PC-3 (cell line): Measurements from ENCODE around the gene SEMG1. TPM values are rescaled to one million over a fixed set of nuclear protein-coding genes. Genes with fewer than 3 reads are reported as not detected.

ENCODE experiments used
- ATAC-seq: fragments of 200-7000 bp; cut with Tn5 transposase; 2 replicates; pipeline ENCODE4 v1.9.1; 2020; ENCODE audit warnings: mild to moderate bottlenecking, moderate library complexity
- BruUV-seq: library from RNA; stranded (reverse); fragments of 400-500 nt; replicated peaks from 2 replicates; lab custom pipeline; 2021; lab: Mats Ljungman, UMichigan
- CTCF ChIA-PET: fragments of 300-600 bp; sonication (Branson Sonifier 250); formaldehyde crosslinking; loops from one replicate; lab custom pipeline; 2022; ENCODE audit warnings: antibody characterized with exemption; lab: Charles Lee
- POLR2A ChIA-PET: fragments of 300-600 bp; sonication (Branson Sonifier 250); formaldehyde crosslinking; loops from one replicate; lab custom pipeline; 2022; ENCODE audit warnings: antibody characterized with exemption; ENCODE audit not compliant: unreplicated experiment; lab: Charles Lee
- DNase-seq: peaks from one replicate; pipeline ENCODE4 v3.0.0-alpha.2; 2015
- H2AFZ ChIP-seq: fragments of 300-600 bp; sonication (generic); 2 replicates; pipeline ENCODE4 v1.6.0; 2016; ENCODE audit warnings: antibody characterized with exemption, low read length
- H3F3A ChIP-seq: fragments of 300-600 bp; sonication (generic); one replicate; pipeline ENCODE4 v1.6.0; 2017; ENCODE audit warnings: antibody characterized with exemption, low read length, control low read depth, mild to moderate bottlenecking; ENCODE audit not compliant: unreplicated experiment
- H3K27ac ChIP-seq: fragments of 300-600 bp; sonication (generic); 2 replicates; pipeline ENCODE4 v1.5.1; 2016; ENCODE audit warnings: mild to moderate bottlenecking, low read length
- H3K27me3 ChIP-seq: fragments of 300-600 bp; sonication (generic); 2 replicates; pipeline ENCODE4 v1.6.1; 2016; ENCODE audit warnings: low read length, mixed read lengths
- H3K36me3 ChIP-seq: fragments of 300-600 bp; sonication (generic); 2 replicates; pipeline ENCODE4 v1.6.1; 2016; ENCODE audit warnings: low read depth, mixed run types, low read length, mixed read lengths
- H3K4me1 ChIP-seq: fragments of 300-600 bp; sonication (generic); 2 replicates; pipeline ENCODE4 v1.5.1; 2016; ENCODE audit warnings: low read length; ENCODE audit not compliant: insufficient read depth
- H3K4me2 ChIP-seq: fragments of 300-600 bp; sonication (generic); 2 replicates; pipeline ENCODE4 v1.6.0; 2016; ENCODE audit warnings: low read length
- H3K4me3 ChIP-seq: fragments of 300-600 bp; sonication (generic); 2 replicates; pipeline ENCODE4 v1.5.1; 2016; ENCODE audit warnings: mild to moderate bottlenecking, low read length, mixed read lengths
- H3K79me2 ChIP-seq: fragments of 300-600 bp; sonication (generic); 2 replicates; pipeline ENCODE4 v1.6.1; 2017; ENCODE audit warnings: low read length, mixed read lengths
- H3K9ac ChIP-seq: fragments of 300-600 bp; sonication (generic); 2 replicates; pipeline ENCODE4 v1.6.0; 2016; ENCODE audit warnings: mild to moderate bottlenecking, low read length
- H3K9me2 ChIP-seq: fragments of 300-600 bp; sonication (generic); replicated peaks from 2 replicates; pipeline ENCODE4 v1.6.1; 2016; ENCODE audit warnings: mixed run types, low read length, mixed read lengths
- H3K9me3 ChIP-seq: fragments of 300-600 bp; sonication (generic); 2 replicates; pipeline ENCODE4 v1.6.1; 2016; ENCODE audit warnings: low read length, mixed read lengths
- H4K20me1 ChIP-seq: fragments of 300-600 bp; sonication (generic); 2 replicates; pipeline ENCODE4 v1.6.1; 2016; ENCODE audit warnings: low read length, mixed read lengths
- CTCF ChIP-seq: fragments of 300-600 bp; sonication (generic); conservative IDR thresholded peaks from 2 replicates; pipeline ENCODE4 v1.5.1; 2017; ENCODE audit warnings: antibody characterized with exemption, low read depth, mild to moderate bottlenecking, low read length
- EZH2 ChIP-seq: fragments of 300-600 bp; sonication (generic); IDR thresholded peaks from one replicate; pipeline ENCODE4 v1.6.1; 2017; ENCODE audit warnings: antibody characterized with exemption, mild to moderate bottlenecking, low read length; ENCODE audit not compliant: unreplicated experiment
- EZH2phosphoT487 ChIP-seq: fragments of 300-600 bp; sonication (generic); IDR thresholded peaks from 2 replicates; pipeline ENCODE4 v1.6.1; 2018; ENCODE audit warnings: mild to moderate bottlenecking, antibody characterized with exemption, low read length, borderline replicate concordance
- intact Hi-C: fragments of 100-400 bp; cut with micrococcal nuclease; formaldehyde crosslinking; loops from 2 replicates; pipeline ENCODE4 v1.9.0; 2023
- total RNA-seq: library from RNA; depleted of rRNA; stranded (reverse); fragments of >200 nt; gene quantifications from 2 replicates; pipeline ENCODE4 v1.2.3, GENCODE V29; 2014

The SEMG1 gene
- total RNA-seq, 1 experiment from 2014 or later: not detected

DNA sequence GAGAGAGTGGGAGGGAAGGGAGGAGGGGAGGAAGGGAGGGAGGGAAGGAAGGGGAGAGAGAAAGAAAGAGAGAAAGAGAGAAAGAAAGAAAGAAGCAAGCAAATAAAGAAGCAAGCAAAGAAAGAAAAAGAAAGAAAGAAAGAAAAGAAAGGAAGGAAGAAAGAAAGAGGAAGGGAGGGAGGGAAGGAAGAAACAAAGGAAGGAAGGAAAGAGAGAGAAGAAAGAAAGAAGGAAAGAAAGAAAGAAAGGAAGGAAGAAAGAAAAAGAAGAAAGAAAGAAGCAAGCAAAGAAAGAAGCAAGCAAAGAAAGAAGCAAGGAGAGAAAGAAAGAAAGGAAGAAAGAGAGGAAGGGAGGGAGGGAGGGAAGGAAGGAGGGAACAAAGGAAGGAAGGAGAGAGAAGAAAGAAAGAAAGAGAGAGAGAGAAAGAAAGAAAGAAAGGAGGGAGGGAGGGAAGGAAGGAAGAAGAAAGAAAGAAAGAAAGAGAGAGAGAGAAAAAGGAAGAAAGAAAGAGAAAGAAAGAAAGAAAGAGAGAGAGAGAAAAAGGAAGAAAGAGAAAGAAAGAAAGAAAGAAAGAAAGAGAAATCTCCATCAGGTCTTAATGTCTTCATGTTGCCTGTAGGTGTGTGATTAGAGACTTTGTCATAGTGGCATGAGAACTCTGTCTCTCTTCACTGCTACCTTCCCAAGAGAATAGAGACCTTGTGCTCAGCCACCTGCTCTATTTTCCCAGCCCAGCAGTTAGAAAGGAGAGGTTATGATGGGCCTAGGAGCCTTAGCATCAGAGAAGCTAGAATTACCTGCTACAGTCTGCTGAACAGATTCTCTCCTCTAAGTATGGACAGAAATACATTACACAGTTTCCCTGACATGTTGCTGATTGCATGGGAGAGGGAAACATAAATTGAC, 5.0 kb downstream of the SEMG1 start:
- no peak for TF ChIP-seq EZH2phosphoT487
- TF ChIP-seq EZH2: no peak
- no peak for TF ChIP-seq CTCF
- H3K9me3 ChIP-seq: no peaks in the 10 kb centered on the region
- no peak overlapping the region for H3K27ac ChIP-seq
- H3K4me2 ChIP-seq: no peak overlapping the region
- no TSS peak for BruUV-seq
- H3K9ac ChIP-seq: no peak overlapping the region
- H3K36me3 ChIP-seq: no peaks in the 10 kb centered on the region
- no peaks in the 10 kb centered on the region for H3F3A ChIP-seq
- no peaks in the 10 kb centered on the region for H3K79me2 ChIP-seq
- H2AFZ ChIP-seq: no peak overlapping the region
- intact Hi-C loops: no loop called here
- H3K4me3 ChIP-seq: no peak overlapping the region
- no peaks in the 10 kb centered on the region for H3K4me1 ChIP-seq
- no peak for ATAC-seq
- DNase-seq: no peak
- H3K9me2 ChIP-seq: no peaks in the 10 kb centered on the region
- H3K27me3 ChIP-seq: 0 out of 2 replicates have a peak, but pooled peaks cover 10% of the 10 kb centered on the region
- ChIA-PET POLR2A (no interaction called here), CTCF (no interaction called here)
- no peaks in the 10 kb centered on the region for H4K20me1 ChIP-seq

DNA sequence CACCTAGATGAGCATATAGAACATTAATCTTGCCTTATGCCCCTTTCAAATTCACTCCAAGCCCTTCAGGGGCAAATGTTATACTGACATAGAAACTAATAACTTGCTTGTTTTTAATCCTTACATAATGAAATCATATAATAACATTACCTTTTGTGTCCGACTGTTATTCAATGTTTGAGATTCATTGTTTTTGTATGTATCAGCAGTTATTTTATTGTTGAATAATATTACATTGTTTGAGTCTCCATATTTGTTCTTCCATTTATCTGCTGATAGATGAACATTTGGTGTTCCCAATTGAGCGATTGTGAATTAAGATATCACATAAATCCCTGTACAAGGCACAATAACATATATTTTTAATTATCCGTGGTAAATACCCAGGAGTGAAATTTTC, 6.0 kb downstream of the SEMG1 start:
- Histone ChIP-seq H2AFZ (no peak overlapping the region), H4K20me1 (no peaks in the 10 kb centered on the region), H3K79me2 (no peaks in the 10 kb centered on the region), H3K27ac (no peak overlapping the region), H3K27me3 (0 out of 2 replicates have a peak, but pooled peaks cover 3% of the 10 kb centered on the region), H3K4me1 (no peaks in the 10 kb centered on the region), H3K4me2 (no peak overlapping the region), H3K9me3 (no peaks in the 10 kb centered on the region), H3K9me2 (no peaks in the 10 kb centered on the region), H3K36me3 (no peaks in the 10 kb centered on the region), H3K9ac (no peak overlapping the region), H3K4me3 (no peak overlapping the region), H3F3A (no peaks in the 10 kb centered on the region)
- intact Hi-C loops: no loop called here
- TF ChIP-seq CTCF (no peak), EZH2phosphoT487 (no peak), EZH2 (no peak)
- ChIA-PET POLR2A (no interaction called here), CTCF (no interaction called here)
- BruUV-seq: no TSS peak
- no peak for DNase-seq
- ATAC-seq: no peak

- ChIA-PET CTCF (interaction anchor here (0.7 kb wide), 1 partner anchor 76 kb away, joined by 3 read pairs; no protein-coding TSS in a partner anchor), POLR2A (no interaction called here)
- H3K36me3 ChIP-seq: no peaks in the 10 kb centered on the region
- TF ChIP-seq CTCF: no peak
- TF ChIP-seq EZH2phosphoT487: no peak
- TF ChIP-seq EZH2: no peak
- H3F3A ChIP-seq: no peaks in the 10 kb centered on the region
- ATAC-seq (no peak), DNase-seq (no peak)
- H3K9me2 ChIP-seq: no peaks in the 10 kb centered on the region
- intact Hi-C loops: no loop called here
- no peaks in the 10 kb centered on the region for H3K4me1 ChIP-seq
- H3K27ac ChIP-seq: no peak overlapping the region
- H3K79me2 ChIP-seq: no peaks in the 10 kb centered on the region
- no peaks in the 10 kb centered on the region for H4K20me1 ChIP-seq
- no TSS peak for BruUV-seq
- no peak overlapping the region for H3K4me2 ChIP-seq
- H3K9ac ChIP-seq: no peak overlapping the region
- H3K9me3 ChIP-seq: no peaks in the 10 kb centered on the region
- H3K27me3 ChIP-seq: no peaks in the 10 kb centered on the region
- no peak overlapping the region for H2AFZ ChIP-seq
- no peak overlapping the region for H3K4me3 ChIP-seq
Observed at GRCh38 chr20:45218124-45218523, 11.3 kb downstream of the SEMG1 start.
